ENCODE results near the gene DOP1A.

DOP1A gene

DNA sequence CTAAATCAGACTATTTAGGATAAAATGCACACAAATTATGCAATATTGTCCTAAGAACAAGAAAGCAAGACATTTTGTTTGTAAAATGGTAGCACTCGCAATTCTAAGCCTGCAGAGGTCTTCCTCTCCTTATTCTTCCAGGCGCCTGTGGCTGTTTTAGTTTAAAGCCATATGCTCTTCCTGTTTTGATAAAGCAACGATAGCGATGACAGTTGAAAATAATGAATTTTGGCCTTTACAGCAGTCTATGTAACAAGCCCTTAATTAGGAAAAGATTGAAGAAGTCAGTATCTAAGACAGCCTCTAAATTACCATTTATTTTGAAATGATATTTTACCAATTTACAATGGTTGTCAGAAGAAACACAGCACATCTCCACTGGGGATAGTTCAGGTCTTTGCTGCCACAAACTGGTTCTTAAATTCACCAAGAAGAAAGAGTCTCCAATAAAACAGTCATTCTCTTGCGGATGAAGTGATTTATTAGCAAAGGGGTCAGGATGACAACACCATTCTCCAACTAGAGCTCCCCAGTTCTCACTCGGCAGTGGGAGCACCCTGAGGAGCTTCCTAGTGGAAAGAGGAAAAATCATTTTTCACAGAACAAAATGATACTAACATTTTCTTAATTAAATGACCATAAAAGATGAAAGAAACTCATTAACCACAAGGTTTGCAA lies 23.2 kb upstream of the DOP1A start:
- H2AFZ ChIP-seq (ENCODE audit: low read length), result no peak overlapping the region
- no peak overlapping the region for H3K9ac ChIP-seq (ENCODE audit: low read length)
- no peaks in the 10 kb centered on the region for H3F3A ChIP-seq (ENCODE audit: insufficient read depth, low read length)
- TF ChIP-seq, protein P1, sequence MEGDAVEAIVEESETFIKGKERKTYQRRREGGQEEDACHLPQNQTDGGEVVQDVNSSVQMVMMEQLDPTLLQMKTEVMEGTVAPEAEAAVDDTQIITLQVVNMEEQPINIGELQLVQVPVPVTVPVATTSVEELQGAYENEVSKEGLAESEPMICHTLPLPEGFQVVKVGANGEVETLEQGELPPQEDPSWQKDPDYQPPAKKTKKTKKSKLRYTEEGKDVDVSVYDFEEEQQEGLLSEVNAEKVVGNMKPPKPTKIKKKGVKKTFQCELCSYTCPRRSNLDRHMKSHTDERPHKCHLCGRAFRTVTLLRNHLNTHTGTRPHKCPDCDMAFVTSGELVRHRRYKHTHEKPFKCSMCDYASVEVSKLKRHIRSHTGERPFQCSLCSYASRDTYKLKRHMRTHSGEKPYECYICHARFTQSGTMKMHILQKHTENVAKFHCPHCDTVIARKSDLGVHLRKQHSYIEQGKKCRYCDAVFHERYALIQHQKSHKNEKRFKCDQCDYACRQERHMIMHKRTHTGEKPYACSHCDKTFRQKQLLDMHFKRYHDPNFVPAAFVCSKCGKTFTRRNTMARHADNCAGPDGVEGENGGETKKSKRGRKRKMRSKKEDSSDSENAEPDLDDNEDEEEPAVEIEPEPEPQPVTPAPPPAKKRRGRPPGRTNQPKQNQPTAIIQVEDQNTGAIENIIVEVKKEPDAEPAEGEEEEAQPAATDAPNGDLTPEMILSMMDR (IDR thresholded peaks at IDR 0.05; ENCODE audit: low read length), result no peak
- TF ChIP-seq EZH2 (IDR thresholded peaks at IDR 0.05; ENCODE audit: borderline replicate concordance, low read length), result no peak
- H4K20me1 ChIP-seq (ENCODE audit: insufficient read depth, low read length), result no peaks in the 10 kb centered on the region
- H3K36me3 ChIP-seq (ENCODE audit: insufficient read depth, low read length), result peaks cover 27% of the 10 kb centered on the region
- no peak overlapping the region for H3K4me2 ChIP-seq (ENCODE audit: low read length)
- no peak overlapping the region for H3K27ac ChIP-seq (ENCODE audit: low read depth, low read length, poor library complexity, severe bottlenecking)
- no peaks in the 10 kb centered on the region for H3K79me2 ChIP-seq (ENCODE audit: insufficient read depth, low read length)
- H3K27me3 ChIP-seq (ENCODE audit: insufficient read depth, low read length), result no peaks in the 10 kb centered on the region
- H3K4me3 ChIP-seq (ENCODE audit: low read depth, low read length, poor library complexity, severe bottlenecking), result no peak overlapping the region
- no peaks in the 10 kb centered on the region for H3K9me3 ChIP-seq (ENCODE audit: low read length)
- no peaks in the 10 kb centered on the region for H3K9me2 ChIP-seq (ENCODE audit: low read depth, low read length)
- no peaks in the 10 kb centered on the region for H3K4me1 ChIP-seq (ENCODE audit: insufficient read depth, low read length, severe bottlenecking)

DNA sequence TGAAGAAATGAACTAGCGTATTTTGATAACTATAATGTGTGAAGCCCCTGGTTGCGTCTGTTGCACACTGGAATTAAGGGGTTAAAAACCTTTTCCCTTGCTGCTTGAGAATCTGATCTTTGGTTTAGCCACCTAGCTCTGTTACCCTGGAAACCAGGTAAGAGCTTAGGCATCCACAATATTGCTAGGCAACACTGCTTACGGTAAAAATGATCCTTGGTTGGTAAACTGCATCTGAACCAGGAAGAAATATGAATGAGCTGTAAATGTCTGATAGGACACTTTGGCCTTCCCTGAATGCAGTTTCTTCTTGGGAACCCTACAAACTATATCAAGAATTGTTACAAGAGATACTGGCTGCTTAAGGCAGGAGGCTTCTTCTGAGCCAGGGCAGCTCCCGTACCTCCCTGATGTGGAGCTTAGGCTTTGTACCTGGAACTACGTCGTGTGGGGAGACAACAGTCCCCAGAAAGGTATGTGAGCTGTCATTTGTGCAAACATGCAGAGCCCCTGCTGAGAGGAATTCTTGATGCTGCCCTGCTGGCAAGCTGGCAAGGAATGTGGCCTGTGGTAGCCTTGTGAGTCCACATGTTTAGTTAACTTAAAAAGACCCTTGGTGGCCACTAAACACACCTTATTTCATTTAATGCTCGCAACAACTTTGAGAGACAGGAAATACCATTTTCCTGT lies 20.3 kb upstream of the DOP1A start:
- Histone ChIP-seq H3K79me2 (ENCODE audit: insufficient read depth, low read length) (no peaks in the 10 kb centered on the region), H2AFZ (ENCODE audit: low read length) (no peak overlapping the region), H3K4me2 (ENCODE audit: low read length) (no peak overlapping the region), H3K27ac (ENCODE audit: low read depth, low read length, poor library complexity, severe bottlenecking) (no peak overlapping the region), H3K9me3 (ENCODE audit: low read length) (no peaks in the 10 kb centered on the region), H3K36me3 (ENCODE audit: insufficient read depth, low read length) (peaks cover 54% of the 10 kb centered on the region), H3K9ac (ENCODE audit: low read length) (no peak overlapping the region), H3K27me3 (ENCODE audit: insufficient read depth, low read length) (no peaks in the 10 kb centered on the region), H3K9me2 (ENCODE audit: low read depth, low read length) (no peaks in the 10 kb centered on the region), H3F3A (ENCODE audit: insufficient read depth, low read length) (no peaks in the 10 kb centered on the region), H3K4me1 (ENCODE audit: insufficient read depth, low read length, severe bottlenecking) (no peaks in the 10 kb centered on the region), H4K20me1 (ENCODE audit: insufficient read depth, low read length) (no peaks in the 10 kb centered on the region), H3K4me3 (ENCODE audit: low read depth, low read length, poor library complexity, severe bottlenecking) (no peak overlapping the region)
- TF ChIP-seq EZH2 (IDR thresholded peaks at IDR 0.05; ENCODE audit: borderline replicate concordance, low read length), result no peak
- TF ChIP-seq, protein P1 (IDR thresholded peaks at IDR 0.05; ENCODE audit: low read length), result no peak

DNA sequence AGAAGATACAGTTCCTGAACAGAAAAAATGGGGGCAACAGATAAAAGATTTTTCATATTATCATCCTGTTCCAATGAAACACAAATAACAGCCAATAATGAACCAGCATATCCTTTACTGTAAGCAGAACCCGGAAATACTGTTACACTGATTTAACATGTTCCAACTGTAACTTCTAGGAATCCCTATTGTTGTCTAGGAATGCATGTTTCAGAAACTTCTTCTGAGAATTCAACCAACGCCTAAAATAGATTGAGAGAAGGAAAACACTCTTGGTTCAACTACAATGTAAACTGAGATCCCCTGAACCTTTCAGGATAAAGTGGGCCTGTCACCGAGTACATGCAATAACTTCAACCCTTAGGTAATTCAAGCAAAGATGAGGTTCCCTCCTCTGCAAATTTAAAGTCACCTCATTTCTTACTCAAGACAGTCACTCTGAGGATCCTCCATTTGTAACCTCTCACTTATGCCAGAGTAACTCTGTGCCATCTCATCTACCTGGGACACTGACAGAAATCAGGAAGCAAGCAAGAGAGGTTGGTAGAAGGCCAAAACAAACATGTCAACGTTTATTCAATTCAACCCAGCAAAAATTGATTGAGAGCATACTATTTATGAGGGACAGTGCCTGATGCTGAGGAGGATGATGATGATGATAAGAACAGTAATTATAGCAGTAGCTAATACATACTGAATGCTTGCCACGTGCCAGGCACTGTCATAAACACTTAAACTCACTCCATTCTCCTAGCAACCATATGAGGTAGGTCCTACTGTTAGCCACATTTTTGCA lies 15.9 kb upstream of the DOP1A start:
- Histone ChIP-seq H3K27ac (ENCODE audit: low read depth, low read length, poor library complexity, severe bottlenecking) (no peak overlapping the region), H3K4me3 (ENCODE audit: low read depth, low read length, poor library complexity, severe bottlenecking) (no peak overlapping the region), H3K4me2 (ENCODE audit: low read length) (no peak overlapping the region), H3K9me2 (ENCODE audit: low read depth, low read length) (no peaks in the 10 kb centered on the region), H4K20me1 (ENCODE audit: insufficient read depth, low read length) (no peaks in the 10 kb centered on the region), H3K9ac (ENCODE audit: low read length) (no peak overlapping the region), H3K27me3 (ENCODE audit: insufficient read depth, low read length) (no peaks in the 10 kb centered on the region), H3K36me3 (ENCODE audit: insufficient read depth, low read length) (peaks cover 66% of the 10 kb centered on the region; the same call in 1 of the 2 replicates), H3F3A (ENCODE audit: insufficient read depth, low read length) (no peaks in the 10 kb centered on the region), H3K9me3 (ENCODE audit: low read length) (no peaks in the 10 kb centered on the region), H3K79me2 (ENCODE audit: insufficient read depth, low read length) (no peaks in the 10 kb centered on the region), H3K4me1 (ENCODE audit: insufficient read depth, low read length, severe bottlenecking) (peaks cover 4% of the 10 kb centered on the region), H2AFZ (ENCODE audit: low read length) (no peak overlapping the region)
- TF ChIP-seq, protein P1 (IDR thresholded peaks at IDR 0.05; ENCODE audit: low read length), result no peak
- TF ChIP-seq EZH2 (IDR thresholded peaks at IDR 0.05; ENCODE audit: borderline replicate concordance, low read length), result no peak
